IPS-NIHi11 (cell line): ENCODE data around the gene OS9.
A peak's percentile ranks its signal among the peaks of the same experiment; 100 is the strongest.

Source experiments
- DNase-seq: peaks from one replicate; pipeline ENCODE4 v3.0.0; 2012; ENCODE audit warnings: mixed read lengths, low spot score

The OS9 gene

GRCh38 chr12:57765698-57766463 is 71.9 kb downstream of the OS9 start:
- DNase-seq = peak; percentile 18

- DNase-seq = peak; percentile 63
Observed at GRCh38 chr12:57766464-57767304, 72.8 kb downstream of the OS9 start, which contains the start of gene CYP27B1. Gene CYP27B1 (minus strand): TSS chr12:57767078. CDS start chr12:57767041, 37 bp downstream.

GRCh38 chr12:57767305-57767698 is 73.4 kb downstream of the OS9 start:
- DNase-seq = no peak

- DNase-seq = no peak
Observed at GRCh38 chr12:57767876-57768275, 73.9 kb downstream of the OS9 start.

- DNase-seq = no peak
Observed at GRCh38 chr12:57769594-57769993, 75.7 kb downstream of the OS9 start.

GRCh38 chr12:57770734-57771133 is 76.8 kb downstream of the OS9 start:
- DNase-seq = no peak
